ENCODE data around the gene PPP2R2D. TPM values are rescaled to one million over a fixed set of nuclear protein-coding genes. Genes with fewer than 3 reads are reported as not detected.

Gene PPP2R2D
- total RNA-seq, 1 donor from 2014 or later: 64.1 TPM

DNA sequence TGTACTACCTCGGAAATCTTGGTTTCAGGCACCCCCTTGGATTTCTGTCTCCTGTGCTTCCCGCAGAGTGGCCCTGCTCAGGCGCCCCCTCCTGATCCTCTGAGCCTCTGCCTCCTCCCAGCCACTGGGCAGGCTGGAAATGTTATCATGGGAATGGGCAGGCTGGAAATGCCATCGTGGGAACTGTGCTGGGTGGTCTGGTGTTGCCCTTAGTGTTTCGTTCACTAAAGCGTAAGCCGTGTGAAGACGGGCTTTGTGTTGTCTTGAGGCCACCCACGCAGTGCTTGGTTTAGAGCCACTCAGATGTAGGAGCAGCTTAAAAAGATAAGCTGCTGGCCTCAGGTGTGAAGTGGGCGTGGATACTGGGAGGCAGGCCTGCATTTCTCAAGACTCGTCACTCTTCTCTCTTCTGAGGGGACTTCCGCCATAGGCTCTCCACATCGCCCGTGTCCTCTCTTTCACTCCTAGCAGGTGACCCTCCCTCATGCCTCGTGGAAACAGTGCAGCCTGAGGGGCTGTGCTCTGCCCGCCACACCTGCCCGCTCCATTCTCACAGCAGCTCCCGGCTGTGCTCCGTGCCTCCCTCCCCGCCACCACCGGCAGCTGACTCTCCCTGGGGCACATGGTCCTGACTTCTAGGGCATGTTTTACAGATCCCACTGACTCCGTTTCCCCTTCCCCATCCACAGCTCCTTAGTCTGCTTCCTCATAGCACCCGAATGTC, 28.5 kb downstream of the PPP2R2D start:
- no peak for DNase-seq

DNA sequence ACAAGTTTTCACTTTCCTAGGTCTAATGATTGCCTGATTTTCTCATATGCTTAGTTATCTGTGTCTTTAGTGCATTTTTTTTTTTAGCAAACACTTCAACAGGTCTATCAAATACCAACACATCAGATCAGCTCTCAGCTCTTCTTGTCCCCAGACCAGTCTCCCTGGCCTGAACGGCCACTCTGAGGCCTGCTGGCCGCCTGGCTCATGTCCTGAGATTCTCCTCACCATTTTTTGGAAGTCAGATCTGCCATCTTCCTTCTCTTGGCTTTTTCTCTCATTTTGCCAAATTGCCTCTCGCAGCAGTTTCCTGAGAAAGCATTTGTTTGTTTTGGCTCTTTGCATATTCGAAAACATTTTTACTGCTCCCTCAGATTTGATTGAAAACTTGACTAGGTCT, 29.3 kb downstream of the PPP2R2D start:
- DNase-seq: no peak

DNA sequence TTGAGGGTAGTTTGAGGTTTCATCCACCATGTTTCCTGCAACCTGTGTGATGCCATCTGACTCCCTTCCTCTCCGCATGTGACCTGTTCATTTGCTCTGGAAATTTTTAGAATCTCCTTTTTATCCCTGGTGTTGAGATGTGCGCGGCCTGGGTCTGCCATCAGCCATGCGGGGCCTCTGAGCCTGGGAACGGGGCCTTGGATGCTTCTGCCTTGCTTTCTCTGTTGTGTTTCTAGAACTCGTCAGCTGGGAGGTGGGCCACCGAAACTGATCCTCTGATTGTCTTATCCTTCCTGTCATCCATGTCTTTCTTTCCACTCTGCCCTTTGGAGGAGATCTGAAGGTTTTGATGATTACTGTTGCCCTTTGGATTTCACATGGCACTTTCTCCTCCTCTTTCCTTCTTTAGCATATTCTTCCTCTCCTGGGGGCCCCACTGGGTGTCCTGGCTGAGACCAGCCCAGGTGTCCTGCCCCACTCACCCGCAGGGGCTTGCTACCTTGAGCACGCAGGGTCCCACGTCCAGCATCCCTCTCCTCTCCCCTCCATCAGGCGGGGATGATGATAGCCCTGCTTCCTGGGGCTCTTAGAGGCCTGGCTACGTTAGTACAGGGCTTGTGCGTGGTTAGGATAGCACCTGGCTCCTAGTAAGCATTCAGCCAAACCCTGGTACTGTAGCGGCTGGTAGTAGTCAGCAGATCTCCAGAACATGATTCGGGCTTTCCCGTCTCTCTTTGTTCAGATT, 29.9 kb downstream of the PPP2R2D start:
- DNase-seq: no peak

DNA sequence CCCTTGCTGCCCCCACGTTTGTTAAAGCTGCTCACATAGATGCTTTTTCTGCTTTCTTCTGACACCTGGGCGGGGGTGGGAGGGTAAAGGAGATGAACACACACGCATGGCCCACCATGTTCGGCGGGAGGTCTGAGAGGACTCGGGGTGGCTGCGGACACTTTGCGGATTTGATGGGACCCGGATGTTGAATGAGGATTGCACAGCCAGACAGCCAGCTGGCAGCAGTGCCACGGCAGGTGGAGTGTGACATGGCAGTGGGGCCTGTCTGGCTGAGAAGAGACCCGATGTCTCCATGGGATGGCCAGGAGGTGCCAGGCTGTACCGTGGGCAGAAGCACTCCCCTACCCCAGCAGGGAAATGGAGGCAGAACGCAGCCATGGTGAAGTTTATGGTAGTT, 31.2 kb downstream of the PPP2R2D start:
- DNase-seq: no peak

DNA sequence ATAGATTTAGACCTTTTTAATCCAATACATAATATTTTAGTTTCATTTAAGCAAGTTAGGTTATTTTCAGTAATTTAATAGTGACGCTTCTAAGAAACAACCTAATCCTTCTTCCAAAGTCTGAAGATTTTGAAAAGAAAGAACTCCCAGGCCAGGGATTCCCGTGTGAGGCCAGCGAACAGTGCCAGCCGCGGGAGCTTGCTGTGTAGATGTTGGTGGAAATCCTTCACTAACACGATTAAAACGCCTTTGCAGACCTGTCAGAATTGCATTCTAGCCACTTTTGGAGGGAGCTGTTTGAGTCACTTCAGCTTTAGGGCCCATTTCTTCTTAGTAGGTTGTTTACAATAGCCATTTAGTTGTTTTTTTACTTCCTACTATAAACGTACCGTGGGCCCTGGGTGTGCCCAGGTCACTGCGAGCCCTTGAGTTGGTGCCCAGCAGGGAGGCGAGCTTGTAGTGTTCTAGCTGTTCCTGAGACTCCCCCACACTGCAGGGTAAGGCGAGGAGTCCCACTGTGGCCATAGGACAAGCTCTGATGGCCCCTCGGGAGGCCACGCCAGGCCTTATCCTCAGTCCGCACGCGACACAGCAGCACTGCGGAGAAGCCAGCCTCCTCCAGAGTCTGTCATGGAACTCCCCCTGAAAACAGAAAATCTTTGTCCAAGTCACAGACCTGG, 32.3 kb downstream of the PPP2R2D start:
- DNase-seq: no peak

DNA sequence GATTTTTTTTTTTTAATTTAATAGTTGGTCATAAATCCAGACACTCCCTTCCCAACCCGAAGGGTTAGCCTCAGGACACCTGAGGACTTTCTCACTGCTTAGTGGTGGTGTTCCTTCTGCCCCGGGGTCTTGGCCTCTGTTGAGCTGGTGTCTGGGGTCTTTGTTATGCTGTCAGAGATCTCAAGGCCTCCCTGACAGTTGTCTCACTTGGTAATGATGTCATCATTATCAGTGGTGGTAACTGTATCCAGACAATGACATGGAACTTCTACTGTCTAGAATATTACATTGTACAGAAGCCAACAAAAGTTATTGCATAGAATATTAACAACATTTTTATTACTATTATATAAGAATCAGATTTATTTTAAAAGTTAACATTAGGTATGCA, 32.9 kb downstream of the PPP2R2D start:
- no peak for DNase-seq

DNA sequence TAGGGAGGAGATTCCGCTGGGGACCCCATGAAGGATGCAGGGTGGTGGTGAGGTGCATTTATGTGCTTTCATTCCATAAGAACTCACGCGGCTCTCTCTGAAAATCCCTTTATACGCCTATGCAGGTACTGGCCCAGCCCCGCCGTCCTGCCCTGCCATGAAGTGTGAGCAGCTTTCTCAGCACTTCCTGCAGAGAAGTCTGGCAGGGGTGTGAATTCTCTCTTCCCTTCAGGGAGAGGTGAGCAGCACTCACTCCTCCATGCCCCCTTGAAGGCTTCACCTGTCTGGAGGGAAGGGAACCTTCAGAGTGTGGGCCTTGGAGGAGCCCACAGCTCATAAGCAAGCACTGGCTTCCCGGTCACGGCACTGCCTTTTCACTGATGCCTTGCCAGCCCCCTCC, 34.0 kb downstream of the PPP2R2D start:
- DNase-seq: no peak

DNA sequence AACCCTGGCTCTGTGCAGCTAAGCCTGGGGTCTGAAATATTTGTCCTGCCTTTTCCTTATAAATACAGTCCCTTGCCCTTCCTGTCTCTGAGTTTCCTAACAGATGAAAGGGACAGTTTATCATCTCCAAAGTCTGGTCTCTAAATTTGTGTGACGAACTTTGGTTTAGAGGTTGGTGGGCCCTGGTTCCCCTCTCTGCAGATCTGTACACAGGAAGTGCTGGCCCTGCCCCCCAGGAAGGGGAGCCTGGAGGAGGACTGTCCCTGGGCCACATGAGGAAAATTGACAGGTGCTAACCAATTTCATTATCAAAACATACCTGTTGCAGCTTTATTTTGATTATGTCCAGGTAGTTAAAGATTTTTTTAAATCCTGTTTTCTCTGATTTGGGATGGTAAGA, 34.5 kb downstream of the PPP2R2D start:
- no peak for DNase-seq

DNA sequence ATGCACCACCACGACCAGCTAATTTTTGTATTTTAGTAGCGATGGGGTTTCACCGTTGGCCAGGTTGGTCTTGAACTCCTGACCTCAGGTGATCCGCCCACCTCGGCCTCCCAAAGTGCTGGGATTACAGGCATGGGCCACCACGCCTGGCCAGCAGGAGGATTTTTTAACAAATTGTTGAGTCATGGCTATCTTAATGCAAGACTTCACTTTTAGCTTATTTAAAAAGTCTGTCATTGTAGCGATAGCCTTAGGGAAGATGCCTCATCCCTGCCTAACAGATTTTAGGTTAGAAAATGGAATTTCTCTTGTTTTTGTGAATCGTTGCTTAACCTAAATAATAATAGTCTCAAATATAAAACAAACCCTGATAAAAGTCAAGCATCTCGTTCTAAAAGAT, 35.5 kb downstream of the PPP2R2D start:
- no peak for DNase-seq

DNA sequence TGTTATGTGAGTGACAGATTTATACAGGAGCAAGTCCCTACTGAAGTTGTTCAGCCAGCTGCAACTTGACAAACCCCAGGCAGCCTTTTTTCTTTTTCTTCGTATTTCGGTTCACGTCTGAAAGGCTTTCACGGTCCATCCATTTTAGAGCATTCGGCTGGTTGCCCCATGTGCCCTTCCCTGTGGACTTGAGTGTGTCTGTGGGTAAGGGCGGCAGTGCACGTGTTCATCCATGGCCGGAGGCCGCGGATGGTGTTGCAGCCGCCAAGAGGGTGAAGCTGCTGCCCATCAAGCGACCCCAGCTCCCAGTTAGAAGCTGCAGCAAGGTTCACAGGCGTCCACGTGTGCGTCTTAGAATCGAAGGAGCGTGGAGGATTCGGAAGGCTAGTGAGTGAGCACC, 35.9 kb downstream of the PPP2R2D start:
- DNase-seq: no peak

DNA sequence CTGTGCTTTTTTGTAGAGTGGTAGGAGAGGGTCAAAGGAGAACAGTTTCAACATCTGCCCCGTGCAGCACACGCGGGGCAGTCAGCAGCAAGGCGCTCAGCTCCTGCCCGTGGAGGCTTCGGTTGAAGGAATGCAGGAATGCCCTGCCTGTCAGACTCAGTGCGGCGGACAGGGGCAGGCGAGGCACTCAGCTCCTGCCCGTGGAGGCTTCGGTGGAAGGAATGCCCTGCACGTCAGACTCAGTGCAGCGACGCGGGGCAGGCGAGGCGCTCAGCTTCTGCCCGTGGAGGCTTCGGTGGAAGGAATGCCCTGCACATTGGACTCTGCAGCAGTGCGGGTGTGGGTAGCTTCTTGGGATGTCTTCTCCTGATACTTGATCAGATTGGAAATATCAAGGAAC, 37.0 kb downstream of the PPP2R2D start:
- no peak for DNase-seq

DNA sequence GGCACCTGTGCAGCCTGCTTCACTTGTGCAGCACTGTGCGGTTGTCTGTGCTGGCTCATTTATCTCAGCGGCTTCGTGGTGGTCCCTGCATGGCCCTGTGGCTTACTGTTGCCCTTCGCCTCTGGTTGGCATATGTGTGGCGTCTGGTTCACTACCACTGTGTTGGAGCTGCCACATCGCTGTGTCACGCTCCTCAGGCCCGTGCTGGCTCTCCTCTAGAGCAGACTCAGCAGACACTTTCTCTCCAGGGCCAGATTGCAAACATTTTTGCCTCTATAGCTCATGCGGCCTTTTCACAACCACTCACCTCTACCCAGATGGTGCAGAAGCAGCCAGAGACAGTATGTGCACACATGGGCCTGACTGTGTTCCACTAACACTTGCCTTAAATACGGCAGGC, 37.9 kb downstream of the PPP2R2D start:
- DNase-seq: no peak

DNA sequence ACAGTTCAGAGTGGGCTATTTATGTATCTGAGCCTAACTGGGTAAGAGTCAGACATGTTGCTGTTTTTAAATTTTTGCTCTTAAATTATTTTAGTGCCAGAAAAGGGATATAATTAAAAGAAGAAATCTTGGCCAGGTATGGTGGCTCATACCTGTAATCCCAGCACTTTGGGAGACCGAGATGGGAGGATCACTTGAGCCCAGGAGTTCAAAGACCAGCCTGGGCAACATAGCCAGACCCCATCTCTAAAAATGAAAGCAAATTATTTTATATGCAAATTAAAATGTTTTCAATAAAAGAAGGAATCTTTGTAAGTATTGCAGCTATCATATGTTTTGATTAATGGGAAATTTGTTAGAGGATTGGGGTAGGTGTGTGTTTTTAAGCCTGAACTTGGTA, 41.6 kb downstream of the PPP2R2D start:
- no peak for DNase-seq

DNA sequence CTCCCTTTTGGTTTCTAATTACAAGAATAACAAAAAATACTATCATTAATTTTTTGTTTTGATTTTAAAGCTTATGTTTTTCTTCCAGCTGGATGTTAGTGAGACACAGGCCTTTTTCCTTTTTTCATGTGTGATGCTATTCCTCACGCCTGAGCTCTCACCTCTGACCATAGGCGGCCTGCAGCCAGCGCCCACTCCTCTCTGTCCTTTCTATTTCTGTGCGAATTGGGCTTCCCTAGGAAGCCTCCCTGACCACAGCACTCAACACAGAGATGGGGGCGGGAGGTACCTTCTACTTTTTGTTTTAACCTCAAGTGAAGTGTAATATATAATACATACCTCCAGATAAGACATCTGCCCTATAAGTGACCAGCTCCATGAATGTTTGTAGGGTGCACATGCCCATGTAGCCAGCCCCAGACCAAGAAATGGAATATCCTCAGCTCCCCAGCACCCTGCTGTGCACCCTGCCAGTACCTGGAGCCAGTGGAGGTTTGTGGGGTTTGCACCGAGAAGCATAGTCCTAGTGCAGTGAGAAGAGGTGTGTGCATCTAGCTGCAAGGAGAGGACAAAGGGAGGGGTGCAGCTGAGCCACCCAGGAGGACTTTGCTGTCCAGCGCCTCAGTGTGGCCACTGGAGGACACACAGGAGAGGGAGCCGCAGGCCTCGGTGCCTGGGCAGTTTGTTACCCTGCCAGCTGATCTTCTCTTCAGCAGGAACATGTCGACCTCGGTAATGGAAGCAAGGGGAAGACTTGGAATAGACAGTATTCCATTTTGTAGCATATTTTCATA, 42.4 kb downstream of the PPP2R2D start:
- no peak for DNase-seq

DNA sequence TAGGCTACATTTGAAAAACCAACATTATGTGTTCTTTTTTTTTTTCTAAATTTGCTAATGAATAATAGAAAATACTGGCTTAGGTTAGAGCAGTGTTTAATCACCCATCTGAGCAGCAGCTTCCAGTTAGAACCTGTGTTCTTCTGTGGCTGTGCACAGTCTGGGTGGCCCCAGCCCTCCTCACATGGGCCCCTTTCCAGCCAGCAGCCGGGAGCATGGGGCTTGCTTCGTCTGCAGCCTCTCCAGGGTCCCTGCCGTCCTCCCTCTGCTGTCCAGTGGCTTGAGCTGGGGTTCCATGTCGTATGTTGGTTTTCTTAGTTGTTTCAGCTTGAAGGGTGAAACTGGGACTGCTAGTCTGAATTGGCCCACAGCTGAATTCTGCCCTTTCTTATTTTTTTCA, 43.6 kb downstream of the PPP2R2D start:
- no peak for DNase-seq

DNA sequence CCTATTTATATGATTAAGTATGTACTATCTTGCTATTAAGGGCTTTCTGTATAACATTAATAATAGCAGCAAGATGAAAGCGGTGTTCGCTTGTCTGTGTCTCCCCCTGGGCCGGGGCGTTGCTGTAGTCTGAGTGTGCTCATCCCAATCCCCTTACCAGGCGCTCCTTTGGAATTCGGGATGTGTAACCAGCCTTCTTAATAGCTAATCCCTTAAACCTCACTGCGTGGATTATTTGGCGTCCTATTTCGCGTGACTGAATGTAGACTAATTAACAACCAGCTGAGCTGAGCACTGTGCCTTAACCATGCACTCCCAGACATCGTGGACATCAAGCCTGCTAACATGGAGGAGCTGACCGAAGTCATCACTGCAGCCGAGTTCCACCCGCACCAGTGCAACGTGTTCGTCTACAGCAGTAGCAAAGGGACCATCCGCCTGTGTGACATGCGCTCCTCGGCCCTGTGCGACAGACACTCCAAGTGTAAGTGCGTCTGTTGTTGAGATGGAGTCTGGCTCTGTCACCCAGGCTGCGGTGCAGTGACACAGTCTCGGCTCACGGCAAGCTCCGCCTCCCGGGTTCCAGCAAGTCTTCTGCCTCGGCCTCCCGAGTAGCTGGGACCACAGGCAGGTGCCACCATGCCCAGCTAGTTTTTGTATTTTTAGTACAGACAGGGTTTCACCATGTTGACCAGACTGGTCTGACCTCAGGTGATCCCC, 44.3 kb downstream of the PPP2R2D start:
- DNase-seq: no peak

DNA sequence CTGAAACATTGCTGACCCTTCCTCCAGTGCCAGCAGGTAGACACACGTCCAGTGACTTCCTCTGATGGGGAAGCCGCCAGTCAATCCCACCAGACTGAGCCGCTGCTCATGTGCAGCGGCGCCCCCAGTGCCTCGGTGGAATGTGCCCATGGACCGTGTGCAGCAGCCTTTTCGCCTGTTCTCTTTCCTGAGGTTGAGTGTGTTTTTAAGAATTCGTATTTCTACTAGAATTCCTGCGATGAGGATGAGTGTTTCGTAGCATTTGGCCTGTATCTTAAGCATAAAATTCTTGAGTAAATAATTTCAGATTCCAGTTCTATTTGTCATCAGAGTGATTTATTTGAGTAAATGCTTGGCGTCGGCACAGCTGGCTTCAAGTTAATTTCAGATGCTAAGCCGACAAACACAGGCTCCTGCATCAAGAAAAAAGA, 45.5 kb downstream of the PPP2R2D start:
- no peak for DNase-seq

DNA sequence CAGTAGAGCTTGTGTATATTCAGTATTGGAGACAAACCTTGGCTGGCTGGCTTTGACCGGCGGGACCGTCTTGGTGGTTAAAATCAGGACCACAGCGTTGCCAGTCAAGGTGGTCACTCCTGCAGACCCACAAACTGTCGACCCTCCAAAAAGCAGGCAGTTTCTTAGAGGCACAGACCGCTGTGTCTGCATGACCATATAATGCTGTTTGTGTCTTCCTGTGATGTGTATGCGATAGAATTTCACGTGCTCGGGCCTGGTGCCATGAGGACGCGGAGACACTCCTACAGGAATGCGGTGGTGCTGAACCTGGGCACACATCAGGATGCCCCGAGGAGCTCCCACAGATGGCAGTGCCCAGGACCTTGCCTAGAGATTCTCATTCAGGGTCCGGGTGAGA, 46.1 kb downstream of the PPP2R2D start:
- no peak for DNase-seq

DNA sequence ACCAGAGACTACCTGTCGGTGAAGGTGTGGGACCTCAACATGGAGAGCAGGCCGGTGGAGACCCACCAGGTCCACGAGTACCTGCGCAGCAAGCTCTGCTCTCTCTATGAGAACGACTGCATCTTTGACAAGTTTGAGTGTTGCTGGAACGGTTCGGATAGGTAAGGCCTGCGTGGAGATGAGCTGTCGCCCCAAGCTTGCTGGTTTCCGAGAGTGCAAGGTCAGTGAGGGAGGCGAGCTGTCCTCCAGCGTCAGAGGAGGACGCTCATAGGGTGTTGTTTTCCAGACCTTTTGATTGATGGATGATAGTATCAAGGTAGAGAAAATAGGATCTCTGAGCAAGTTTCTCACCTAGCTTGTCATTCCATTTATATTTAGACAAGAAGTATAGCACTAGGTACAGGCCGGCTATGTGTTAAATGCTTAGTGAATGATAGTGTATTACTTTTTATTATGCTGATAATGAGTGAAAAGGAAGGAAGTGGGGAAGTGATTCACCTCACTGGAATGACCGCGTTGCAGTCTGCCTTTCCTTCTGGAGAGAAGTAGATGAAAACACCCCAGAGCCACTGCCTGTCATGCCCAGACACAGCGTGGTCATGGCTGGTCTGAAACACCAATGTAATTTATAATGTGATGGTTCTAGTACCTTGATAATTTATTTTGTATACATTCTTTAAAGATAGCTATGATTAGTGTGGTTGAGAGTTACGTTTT, 47.0 kb downstream of the PPP2R2D start:
- no peak for DNase-seq

DNA sequence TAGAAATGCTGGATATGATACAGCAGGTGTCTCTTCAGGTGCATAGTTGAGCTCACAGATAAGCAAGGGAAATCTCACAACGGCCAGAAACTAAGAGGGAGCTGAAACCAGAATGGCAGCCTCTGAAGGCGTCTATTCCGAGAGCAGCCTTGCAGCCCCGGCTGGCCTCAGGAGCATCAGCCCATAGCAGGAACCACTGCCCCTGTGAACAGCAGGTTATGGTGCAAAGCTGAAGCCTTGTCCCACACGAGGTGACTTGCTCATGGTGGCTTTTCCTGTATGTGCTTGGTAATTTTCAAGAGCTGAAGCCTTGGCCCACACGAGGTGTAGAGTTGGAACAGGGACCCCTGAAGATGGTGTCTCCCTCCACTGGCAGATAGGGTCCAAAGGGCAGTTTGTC, 47.7 kb downstream of the PPP2R2D start:
- no peak for DNase-seq

Data from occipital lobe (tissue), 2 donors.